ENCODE measurements around the gene BORCS8.
"Not testable (repeated sequence)": the region's sequence is repeated elsewhere in the genome, so short reads cannot be mapped to it uniquely, and the experiment has no call there.

Gene BORCS8

GRCh38 chr19:19181488-19181998 is 10.4 kb downstream of the BORCS8 start:
- TF ChIP-seq CTCF (IDR thresholded peaks at IDR 0.05; ENCODE audit: borderline replicate concordance, insufficient read depth, low read depth, low read length) = no peak
- H3K4me3 ChIP-seq (ENCODE audit: low read depth, low read length) = no peak overlapping the region

- TF ChIP-seq CTCF (IDR thresholded peaks at IDR 0.05; ENCODE audit: borderline replicate concordance, insufficient read depth, low read depth, low read length) = no peak
- no peak overlapping the region for H3K4me3 ChIP-seq (ENCODE audit: low read depth, low read length)
Measured at GRCh38 chr19:19179548-19180441, 12.2 kb downstream of the BORCS8 start.

GRCh38 chr19:19176950-19177349 is 15.0 kb downstream of the BORCS8 start:
- no peak overlapping the region for H3K4me3 ChIP-seq (ENCODE audit: low read depth, low read length)
- no peak for TF ChIP-seq CTCF (IDR thresholded peaks at IDR 0.05; ENCODE audit: borderline replicate concordance, insufficient read depth, low read depth, low read length)

GRCh38 chr19:19173243-19173642 is 18.7 kb downstream of the BORCS8 start:
- H3K4me3 ChIP-seq (ENCODE audit: low read depth, low read length) = not testable (repeated sequence)

- TF ChIP-seq CTCF (IDR thresholded peaks at IDR 0.05; ENCODE audit: borderline replicate concordance, insufficient read depth, low read depth, low read length) = no peak
- no peak overlapping the region for H3K4me3 ChIP-seq (ENCODE audit: low read depth, low read length)
Measured at GRCh38 chr19:19171821-19172532, 20.0 kb downstream of the BORCS8 start.

- no peak for TF ChIP-seq CTCF (IDR thresholded peaks at IDR 0.05; ENCODE audit: borderline replicate concordance, insufficient read depth, low read depth, low read length)
- no peak overlapping the region for H3K4me3 ChIP-seq (ENCODE audit: low read depth, low read length)
Measured at GRCh38 chr19:19170873-19171672, 20.9 kb downstream of the BORCS8 start.

All from GM12875 (cell line).